Body of pancreas (tissue), 4 donors: ENCODE measurements around the gene NAB2. TPM values are rescaled to one million over a fixed set of nuclear protein-coding genes. Genes with fewer than 3 reads are reported as not detected.

Experiments
- ATAC-seq: fragments of 150-250 bp; one replicate; pipeline ENCODE4 v1.9.1; 2016
- DNase-seq, 4 donors: peaks; one replicate each; pipeline ENCODE4 v3.0.0-alpha.2; 2019
- H3K27ac ChIP-seq, 4 donors: fragments of 200-600 bp; sonication (generic); 1 replicate in 3 of 4; 2 replicates in 1 of 4; pipeline versions ENCODE4 v1.5.1 to v1.6.1; 2016 to 2019; ENCODE audit warnings: mild to moderate bottlenecking in 1 of 4, mixed read lengths in 1 of 4, moderate library complexity in 1 of 4
- H3K27me3 ChIP-seq, 2 donors: fragments of 200-600 bp; sonication (generic); one replicate each; pipeline ENCODE4 v1.6.0; 2016; ENCODE audit warnings: mild to moderate bottlenecking in 1 of 2
- H3K36me3 ChIP-seq, 2 donors: fragments of 200-600 bp; sonication (generic); replicated peaks in 1 of 2; 2 replicates each; pipeline ENCODE4 v1.5.1; 2016; ENCODE audit warnings: low read depth in 2 of 2; ENCODE audit not compliant: insufficient read depth in 1 of 2
- H3K4me1 ChIP-seq: fragments of 200-600 bp; sonication (generic); one replicate; pipeline ENCODE4 v1.6.0; 2016
- H3K4me3 ChIP-seq, 2 donors: fragments of 200-600 bp; sonication (generic); 1 replicate in 1 of 2; 2 replicates in 1 of 2; pipeline ENCODE4 v1.5.1; 2016 to 2019
- H3K9me3 ChIP-seq, 3 donors: fragments of 200-600 bp; sonication (generic); 1 replicate in 2 of 3; 2 replicates in 1 of 3; pipeline ENCODE4 v1.5.1; 2016
- CTCF ChIP-seq, 7 experiments: fragments of 450-650 bp in 4 of 7; fragments of 200-600 bp in 3 of 7; sonication (generic) in 3 of 7; IDR thresholded peaks; one replicate each; pipeline ENCODE4 v1.5.1; 2016 to 2019; ENCODE audit warnings: antibody characterized with exemption in 7 of 7
- POLR2A ChIP-seq, 3 donors: fragments of 450-650 bp; IDR thresholded peaks; one replicate each; pipeline ENCODE4 v1.6.1; 2016; ENCODE audit warnings: antibody characterized with exemption in 3 of 3, mild to moderate bottlenecking in 2 of 3
- WGBS, 2 donors: methylation state at CpG; one replicate each; pipeline ENCODE4 v1.1.5; 2017; 5-methylcytosine and 5-hydroxymethylcytosine counted together
- intact Hi-C: fragments of 100-400 bp; cut with DNase I; formaldehyde crosslinking; loops from one replicate; pipeline ENCODE4 v1.15.1; 2023
- total RNA-seq, 2 donors: library from RNA; depleted of rRNA; stranded (reverse); fragments of >200 nt; gene quantifications; one replicate each; pipeline ENCODE4 v1.1.0, GENCODE V29; 2016

NAB2 gene
- total RNA-seq, 2 donors from 2014 or later = 4.0 to 7.3 TPM

GRCh38 chr12:57090924-57091637, 2.2 kb downstream of the NAB2 start:
- H3K4me1 ChIP-seq = peaks cover 36% of the 10 kb centered on the region
- no peak overlapping the region for H3K27ac ChIP-seq
- intact Hi-C loops = no loop called here
- no peak for ATAC-seq
- 80 to 88% methylated on average over 10 to 22 of the region's 22 CpGs for WGBS, 2 donors
- TF ChIP-seq CTCF (IDR thresholded peaks at IDR 0.05) = no peak
- TF ChIP-seq POLR2A (IDR thresholded peaks at IDR 0.05) = no peak
- H3K27me3 ChIP-seq = no peaks in the 10 kb centered on the region
- peaks cover 0 to under 1% of the 10 kb centered on the region in 2 donors for H3K36me3 ChIP-seq
- no peak for DNase-seq
- H3K4me3 ChIP-seq = no peak overlapping the region
- H3K9me3 ChIP-seq = no peaks in the 10 kb centered on the region

- DNase-seq (no peak), ATAC-seq (no peak)
- H3K27ac ChIP-seq = no peak overlapping the region
- 79 to 86% methylated on average over 18 to 25 of the region's 25 CpGs for WGBS, 2 donors
- H3K9me3 ChIP-seq = no peaks in the 10 kb centered on the region
- no peak overlapping the region for H3K4me3 ChIP-seq
- intact Hi-C loops = no loop called here
- H3K4me1 ChIP-seq = peaks cover 30% of the 10 kb centered on the region
- H3K27me3 ChIP-seq = no peaks in the 10 kb centered on the region
- TF ChIP-seq POLR2A (IDR thresholded peaks at IDR 0.05) = no peak
- TF ChIP-seq CTCF (IDR thresholded peaks at IDR 0.05) = no peak
- H3K36me3 ChIP-seq = peaks cover 0 to 9% of the 10 kb centered on the region in 2 donors
Observed at GRCh38 chr12:57091638-57092528, 3.0 kb downstream of the NAB2 start.

- intact Hi-C loops = no loop called here
- no peak for DNase-seq
Observed at GRCh38 chr12:57092529-57092862, 3.6 kb downstream of the NAB2 start.

GRCh38 chr12:57092876-57093414, 4.0 kb downstream of the NAB2 start:
- no peaks in the 10 kb centered on the region for H3K9me3 ChIP-seq
- DNase-seq (no peak), ATAC-seq (no peak)
- H3K27me3 ChIP-seq = no peaks in the 10 kb centered on the region
- 86 to 100% methylated on average over 4 of the region's 4 CpGs for WGBS, 2 donors
- peak overlapping the region in 1 of 4 donors; percentile 29 for H3K27ac ChIP-seq
- no peak for TF ChIP-seq CTCF (IDR thresholded peaks at IDR 0.05)
- no peak for TF ChIP-seq POLR2A (IDR thresholded peaks at IDR 0.05)
- H3K36me3 ChIP-seq = peaks cover 0 to 9% of the 10 kb centered on the region in 2 donors
- H3K4me3 ChIP-seq = no peak overlapping the region
- intact Hi-C loops = no loop called here
- peaks cover 31% of the 10 kb centered on the region for H3K4me1 ChIP-seq

More at GRCh38 chr12:57092529-57092862, 3.6 kb downstream of the NAB2 start:
- H3K4me1 ChIP-seq = peaks cover 33% of the 10 kb centered on the region
- H3K9me3 ChIP-seq = no peaks in the 10 kb centered on the region
- ATAC-seq = no peak
- H3K36me3 ChIP-seq = peaks cover 0 to 9% of the 10 kb centered on the region in 2 donors
- TF ChIP-seq CTCF (IDR thresholded peaks at IDR 0.05) = no peak
- TF ChIP-seq POLR2A (IDR thresholded peaks at IDR 0.05) = no peak
- H3K27ac ChIP-seq = no peak overlapping the region
- no peaks in the 10 kb centered on the region for H3K27me3 ChIP-seq
- 79 to 83% methylated on average over 5 of the region's 5 CpGs for WGBS, 2 donors
- no peak overlapping the region for H3K4me3 ChIP-seq
